Psoas muscle (tissue), 8 donors: Measurements from ENCODE around the gene PKM. TPM values are rescaled to one million over a fixed set of nuclear protein-coding genes. Genes with fewer than 3 reads are reported as not detected.

ENCODE experiments used
- ATAC-seq, 4 donors: fragments of 200-7000 bp; cut with Tn5 transposase; one replicate each; pipeline ENCODE4 v1.9.1; 2020; ENCODE audit warnings: moderate library complexity in 3 of 4, mild to moderate bottlenecking in 2 of 4
- DNase-seq, 2 donors: peaks; one replicate each; pipeline ENCODE4 v3.0.0-alpha.2; 2020
- H3K27ac ChIP-seq: fragments of 200-600 bp; one replicate; pipeline ENCODE4 v1.8.0; 2022
- H3K27me3 ChIP-seq, 3 donors: fragments of 200-600 bp in 1 of 3; one replicate each; pipeline versions ENCODE4 v1.6.1 to v1.8.0; 2013 to 2022; ENCODE audit warnings: low read length in 2 of 3, mild to moderate bottlenecking in 2 of 3, moderate library complexity in 1 of 3; ENCODE audit not compliant: insufficient read depth in 3 of 3
- H3K36me3 ChIP-seq, 2 donors: fragments of 200-600 bp in 1 of 2; one replicate each; pipeline versions ENCODE4 v1.6.1 to v1.8.0; 2013 to 2022; ENCODE audit warnings: low read depth in 1 of 2, mild to moderate bottlenecking in 1 of 2, moderate library complexity in 1 of 2; ENCODE audit not compliant: insufficient read depth in 1 of 2
- H3K4me1 ChIP-seq: fragments of 200-600 bp; one replicate; pipeline ENCODE4 v1.8.0; 2022
- H3K4me3 ChIP-seq: fragments of 200-600 bp; one replicate; pipeline ENCODE4 v1.8.0; 2022; ENCODE audit warnings: mild to moderate bottlenecking
- H3K9me3 ChIP-seq: fragments of 200-600 bp; one replicate; pipeline ENCODE4 v1.8.0; 2022
- WGBS, 3 donors: extraction: QIAGEN DNeasy Blood & Tissue Kit; methylation state at CpG; one replicate each; pipeline versions ENCODE4 v1.1.6 to v1.1.7; 2013; 5-methylcytosine and 5-hydroxymethylcytosine counted together
- intact Hi-C, 2 donors: fragments of 100-400 bp; cut with DNase I; formaldehyde crosslinking; loops; one replicate each; pipeline versions ENCODE4 v1.11.0 to v1.14.2; 2022
- polyA plus RNA-seq, 3 donors: library from polyadenylated mRNA; stranded (reverse); fragments of 200-250 nt; gene quantifications; one replicate each; pipeline ENCODE4 v1.2.3, GENCODE V29; 2013
- total RNA-seq, 4 donors: library from RNA; stranded (reverse); fragmentation: NEBNext Ultra II Directional in 2 of 4; extraction: Animal tissue kit (Norgen Biotek cat#: 25700) in 2 of 4; gene quantifications; one replicate each; pipeline versions ENCODE4 v1.2.1 to v1.2.4, GENCODE V29; 2021 to 2023
- TF ChIP-seq, protein P1 (sequence below): fragments of 200-600 bp; IDR thresholded peaks from one replicate; pipeline ENCODE4 v1.8.0; 2022; ENCODE audit warnings: antibody characterized with exemption
- donor health status: healthy with polysubstance abuse.
- donor health status: DM: no; HTN: no; CAD: no; lungs with moderate emphysema.
- donor health status: Bipolar disorder and iron deficiency.
- donor health status: healthy.
- donor health status: DM: yes; HTN: yes; CAD: no.
- donor health status: DM: no; HTN: no; CAD: no.
- donor health status: DM: no; HTN: no; CAD: no.
- donor health status: DM: yes; HTN: yes; CAD: no.

The PKM gene
- total and polyA plus RNA-seq, 7 donors: 513 to 1,170 (median 958) TPM

- Histone ChIP-seq H3K36me3 (no peaks in the 10 kb centered on the region), H3K27ac (no peak overlapping the region), H3K4me3 (no peak overlapping the region), H3K9me3 (no peaks in the 10 kb centered on the region), H3K27me3 (no peaks in the 10 kb centered on the region), H3K4me1 (no peaks in the 10 kb centered on the region)
- DNase-seq: no peak
- intact Hi-C loops: no loop called here
- no peak for ATAC-seq
- TF ChIP-seq, protein P1, sequence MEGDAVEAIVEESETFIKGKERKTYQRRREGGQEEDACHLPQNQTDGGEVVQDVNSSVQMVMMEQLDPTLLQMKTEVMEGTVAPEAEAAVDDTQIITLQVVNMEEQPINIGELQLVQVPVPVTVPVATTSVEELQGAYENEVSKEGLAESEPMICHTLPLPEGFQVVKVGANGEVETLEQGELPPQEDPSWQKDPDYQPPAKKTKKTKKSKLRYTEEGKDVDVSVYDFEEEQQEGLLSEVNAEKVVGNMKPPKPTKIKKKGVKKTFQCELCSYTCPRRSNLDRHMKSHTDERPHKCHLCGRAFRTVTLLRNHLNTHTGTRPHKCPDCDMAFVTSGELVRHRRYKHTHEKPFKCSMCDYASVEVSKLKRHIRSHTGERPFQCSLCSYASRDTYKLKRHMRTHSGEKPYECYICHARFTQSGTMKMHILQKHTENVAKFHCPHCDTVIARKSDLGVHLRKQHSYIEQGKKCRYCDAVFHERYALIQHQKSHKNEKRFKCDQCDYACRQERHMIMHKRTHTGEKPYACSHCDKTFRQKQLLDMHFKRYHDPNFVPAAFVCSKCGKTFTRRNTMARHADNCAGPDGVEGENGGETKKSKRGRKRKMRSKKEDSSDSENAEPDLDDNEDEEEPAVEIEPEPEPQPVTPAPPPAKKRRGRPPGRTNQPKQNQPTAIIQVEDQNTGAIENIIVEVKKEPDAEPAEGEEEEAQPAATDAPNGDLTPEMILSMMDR: no peak
- 91 to 92% (median 92%) methylated on average over 16 of the region's 16 CpGs for WGBS, 3 donors
Measured at GRCh38 chr15:72169921-72170611, 60.9 kb downstream of the PKM start.

- H3K27ac ChIP-seq: no peak overlapping the region
- WGBS, 3 donors: 74 to 83% (median 78%) methylated on average over 10 of the region's 10 CpGs
- no peaks in the 10 kb centered on the region for H3K36me3 ChIP-seq
- no peaks in the 10 kb centered on the region for H3K9me3 ChIP-seq
- no peak overlapping the region for H3K4me3 ChIP-seq
- no peak for ATAC-seq
- TF ChIP-seq, protein P1: no peak
- intact Hi-C loops: no loop called here
- no peaks in the 10 kb centered on the region for H3K4me1 ChIP-seq
- H3K27me3 ChIP-seq: no peaks in the 10 kb centered on the region
- DNase-seq: no peak
Measured at GRCh38 chr15:72169236-72169920, 61.6 kb downstream of the PKM start.

- ATAC-seq: no peak
- WGBS, 3 donors: 64 to 71% (median 66%) methylated on average over 4 of the region's 4 CpGs
- H3K4me3 ChIP-seq: no peak overlapping the region
Measured at GRCh38 chr15:72168808-72169190, 62.2 kb downstream of the PKM start.

GRCh38 chr15:72168131-72168807 lies 62.7 kb downstream of the PKM start:
- no peaks in the 10 kb centered on the region for H3K9me3 ChIP-seq
- DNase-seq (no peak), ATAC-seq (no peak)
- intact Hi-C loops: no loop called here
- no peaks in the 10 kb centered on the region for H3K36me3 ChIP-seq
- TF ChIP-seq, protein P1: no peak
- H3K4me3 ChIP-seq: no peak overlapping the region
- no peaks in the 10 kb centered on the region for H3K4me1 ChIP-seq
- no peak overlapping the region for H3K27ac ChIP-seq
- WGBS, 3 donors: 58 to 59% (median 59%) methylated on average over 7 of the region's 7 CpGs
- no peaks in the 10 kb centered on the region for H3K27me3 ChIP-seq

More at GRCh38 chr15:72168808-72169190, 62.2 kb downstream of the PKM start:
- TF ChIP-seq, protein P1: no peak
- Histone ChIP-seq H3K9me3 (no peaks in the 10 kb centered on the region), H3K4me1 (no peaks in the 10 kb centered on the region), H3K36me3 (no peaks in the 10 kb centered on the region), H3K27ac (no peak overlapping the region), H3K27me3 (no peaks in the 10 kb centered on the region)
- DNase-seq: no peak
- intact Hi-C loops: no loop called here
